HepG2 (cell line): ENCODE data around the gene CYSLTR2. TPM values are rescaled to one million over a fixed set of nuclear protein-coding genes. Genes with fewer than 3 reads are reported as not detected.

Experiments
- ARHGAP35 ChIP-seq: sonication (generic); formaldehyde crosslinking; IDR thresholded peaks from 2 replicates; pipeline ENCODE4 v1.9.0; 2022; ENCODE audit warnings: mild to moderate bottlenecking, inconsistent platforms, moderate library complexity, missing genetic modification reagents, borderline replicate concordance
- ELF3 ChIP-seq: IDR thresholded peaks from 2 replicates; pipeline ENCODE4 v1.6.1; 2016; ENCODE audit warnings: missing genetic modification reagents, missing compliant biosample characterization
- HMGA1 ChIP-seq: sonication (generic); formaldehyde crosslinking; conservative IDR thresholded peaks from 2 replicates; pipeline ENCODE4 v1.4.0; 2020; ENCODE audit warnings: missing genetic modification reagents
- MYNN ChIP-seq: sonication (generic); formaldehyde crosslinking; IDR thresholded peaks from 2 replicates; pipeline ENCODE4 v1.4.0; 2020; ENCODE audit warnings: mild to moderate bottlenecking, low read depth, missing genetic modification reagents
- POLR2AphosphoS5 ChIP-seq: IDR thresholded peaks from 2 replicates; pipeline ENCODE4 v1.6.1; 2012; ENCODE audit warnings: low read depth, low read length
- SAP130 ChIP-seq: IDR thresholded peaks from 2 replicates; pipeline ENCODE4 v1.6.1; 2016; ENCODE audit warnings: low read depth
- SIN3B ChIP-seq: fragments of 150-350 bp; IDR thresholded peaks from 2 replicates; pipeline ENCODE4 v1.6.1; 2014; ENCODE audit warnings: low read length
- SRSF1 ChIP-seq: fragments of 200-400 bp; formaldehyde crosslinking; optimal IDR thresholded peaks from 2 replicates; pipeline ENCODE3; 2017; ENCODE audit warnings: mild to moderate bottlenecking, low read depth, low read length, moderate library complexity
- TBX2 ChIP-seq: sonication (generic); formaldehyde crosslinking; IDR thresholded peaks from 2 replicates; pipeline ENCODE4 v1.5.0; 2020; ENCODE audit warnings: missing genetic modification reagents, mild to moderate bottlenecking, borderline replicate concordance
- TOE1 ChIP-seq: sonication (generic); formaldehyde crosslinking; IDR thresholded peaks from 2 replicates; pipeline ENCODE4 v1.4.0; 2020; ENCODE audit warnings: mild to moderate bottlenecking, missing genetic modification reagents
- ZNF550 ChIP-seq: sonication (generic); formaldehyde crosslinking; IDR thresholded peaks from 2 replicates; pipeline ENCODE4 v1.4.0; 2020; ENCODE audit warnings: mild to moderate bottlenecking, missing genetic modification reagents, borderline replicate concordance
- polyA plus RNA-seq, 8 experiments: library from polyadenylated mRNA; depleted of rRNA in 3 of 8; stranded (reverse) in 7 of 8; unstranded in 1 of 8; fragments of >200 nt; fragmentation: Illumina TruSeq in 4 of 8; extraction: Trizol in 4 of 8; gene quantifications; 2 replicates each; pipeline versions ENCODE4 v1.2.1 to v1.2.3, GENCODE V29; 2011 to 2016; ENCODE audit warnings: low read depth in 4 of 8, missing spikeins in 1 of 8, mixed read lengths in 1 of 8; ENCODE audit not compliant: insufficient read depth in 1 of 8
- total RNA-seq, 5 experiments: library from RNA; depleted of rRNA; stranded (reverse); fragments of >200 nt; fragmentation: Illumina TruSeq; extraction: Trizol; gene quantifications; 2 replicates each; pipeline ENCODE4 v1.2.3, GENCODE V29; 2016; ENCODE audit warnings: low read depth in 1 of 5
- TF ChIP-seq, protein P1 (sequence below): sonication (generic); formaldehyde crosslinking; IDR thresholded peaks from 2 replicates; pipeline ENCODE4 v1.8.0; 2022; ENCODE audit warnings: mild to moderate bottlenecking, missing genetic modification reagents
- TF ChIP-seq, protein P2 (sequence below): sonication (generic); formaldehyde crosslinking; IDR thresholded peaks from 2 replicates; pipeline ENCODE4 v1.4.0; 2020; ENCODE audit warnings: missing genetic modification reagents, borderline replicate concordance
- TF ChIP-seq, protein P3 (sequence below): sonication (generic); formaldehyde crosslinking; IDR thresholded peaks from 2 replicates; pipeline ENCODE4 v1.4.0; 2020; ENCODE audit warnings: mild to moderate bottlenecking, missing genetic modification reagents
- TF ChIP-seq, protein P4 (sequence below): sonication (generic); formaldehyde crosslinking; IDR thresholded peaks from 2 replicates; pipeline ENCODE4 v1.4.0; 2020; ENCODE audit warnings: missing genetic modification reagents

CYSLTR2 gene
- total and polyA plus RNA-seq, 2 of the 13 experiments (the other 11 are each of a cell fraction or from before 2014, with no cell fraction given) = not detected

DNA sequence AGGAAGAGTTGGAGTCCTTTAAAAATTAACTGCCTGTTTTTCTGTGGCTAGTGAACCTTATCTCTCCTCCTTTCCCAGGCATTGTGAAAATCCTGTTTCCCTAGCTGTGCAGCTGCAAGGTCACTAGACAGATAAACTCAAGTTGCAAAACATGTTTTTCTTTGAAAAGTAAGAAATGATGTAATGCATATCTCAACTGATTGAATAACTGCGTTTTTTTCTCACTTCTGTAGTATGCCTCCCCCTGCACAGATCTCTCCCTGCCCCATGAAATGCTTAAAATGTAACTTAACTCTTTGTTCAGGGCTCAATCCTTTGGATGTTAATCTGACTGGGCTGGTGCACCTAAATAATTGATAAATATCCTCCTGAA is 27.7 kb upstream of the CYSLTR2 start (continued):
- TF ChIP-seq, protein P1, sequence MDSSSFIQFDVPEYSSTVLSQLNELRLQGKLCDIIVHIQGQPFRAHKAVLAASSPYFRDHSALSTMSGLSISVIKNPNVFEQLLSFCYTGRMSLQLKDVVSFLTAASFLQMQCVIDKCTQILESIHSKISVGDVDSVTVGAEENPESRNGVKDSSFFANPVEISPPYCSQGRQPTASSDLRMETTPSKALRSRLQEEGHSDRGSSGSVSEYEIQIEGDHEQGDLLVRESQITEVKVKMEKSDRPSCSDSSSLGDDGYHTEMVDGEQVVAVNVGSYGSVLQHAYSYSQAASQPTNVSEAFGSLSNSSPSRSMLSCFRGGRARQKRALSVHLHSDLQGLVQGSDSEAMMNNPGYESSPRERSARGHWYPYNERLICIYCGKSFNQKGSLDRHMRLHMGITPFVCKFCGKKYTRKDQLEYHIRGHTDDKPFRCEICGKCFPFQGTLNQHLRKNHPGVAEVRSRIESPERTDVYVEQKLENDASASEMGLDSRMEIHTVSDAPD (CRISPR knock-in tag) = no peak
- TF ChIP-seq, protein P2, sequence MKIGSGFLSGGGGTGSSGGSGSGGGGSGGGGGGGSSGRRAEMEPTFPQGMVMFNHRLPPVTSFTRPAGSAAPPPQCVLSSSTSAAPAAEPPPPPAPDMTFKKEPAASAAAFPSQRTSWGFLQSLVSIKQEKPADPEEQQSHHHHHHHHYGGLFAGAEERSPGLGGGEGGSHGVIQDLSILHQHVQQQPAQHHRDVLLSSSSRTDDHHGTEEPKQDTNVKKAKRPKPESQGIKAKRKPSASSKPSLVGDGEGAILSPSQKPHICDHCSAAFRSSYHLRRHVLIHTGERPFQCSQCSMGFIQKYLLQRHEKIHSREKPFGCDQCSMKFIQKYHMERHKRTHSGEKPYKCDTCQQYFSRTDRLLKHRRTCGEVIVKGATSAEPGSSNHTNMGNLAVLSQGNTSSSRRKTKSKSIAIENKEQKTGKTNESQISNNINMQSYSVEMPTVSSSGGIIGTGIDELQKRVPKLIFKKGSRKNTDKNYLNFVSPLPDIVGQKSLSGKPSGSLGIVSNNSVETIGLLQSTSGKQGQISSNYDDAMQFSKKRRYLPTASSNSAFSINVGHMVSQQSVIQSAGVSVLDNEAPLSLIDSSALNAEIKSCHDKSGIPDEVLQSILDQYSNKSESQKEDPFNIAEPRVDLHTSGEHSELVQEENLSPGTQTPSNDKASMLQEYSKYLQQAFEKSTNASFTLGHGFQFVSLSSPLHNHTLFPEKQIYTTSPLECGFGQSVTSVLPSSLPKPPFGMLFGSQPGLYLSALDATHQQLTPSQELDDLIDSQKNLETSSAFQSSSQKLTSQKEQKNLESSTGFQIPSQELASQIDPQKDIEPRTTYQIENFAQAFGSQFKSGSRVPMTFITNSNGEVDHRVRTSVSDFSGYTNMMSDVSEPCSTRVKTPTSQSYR (CRISPR knock-in tag) = peak; percentile 34; the same call in 1 of the 2 replicates
- TF ChIP-seq ELF3 (peak; percentile 83), SIN3B (no peak), ZNF550 (CRISPR knock-in tag) (no peak), SRSF1 (no peak), TOE1 (no peak), TBX2 (peak; percentile 91), ARHGAP35 (no peak), MYNN (no peak), SAP130 (peak; percentile 23; the same call in 1 of the 2 replicates), HMGA1 (CRISPR knock-in tag) (no peak), POLR2AphosphoS5 (no peak)
- TF ChIP-seq, protein P3, sequence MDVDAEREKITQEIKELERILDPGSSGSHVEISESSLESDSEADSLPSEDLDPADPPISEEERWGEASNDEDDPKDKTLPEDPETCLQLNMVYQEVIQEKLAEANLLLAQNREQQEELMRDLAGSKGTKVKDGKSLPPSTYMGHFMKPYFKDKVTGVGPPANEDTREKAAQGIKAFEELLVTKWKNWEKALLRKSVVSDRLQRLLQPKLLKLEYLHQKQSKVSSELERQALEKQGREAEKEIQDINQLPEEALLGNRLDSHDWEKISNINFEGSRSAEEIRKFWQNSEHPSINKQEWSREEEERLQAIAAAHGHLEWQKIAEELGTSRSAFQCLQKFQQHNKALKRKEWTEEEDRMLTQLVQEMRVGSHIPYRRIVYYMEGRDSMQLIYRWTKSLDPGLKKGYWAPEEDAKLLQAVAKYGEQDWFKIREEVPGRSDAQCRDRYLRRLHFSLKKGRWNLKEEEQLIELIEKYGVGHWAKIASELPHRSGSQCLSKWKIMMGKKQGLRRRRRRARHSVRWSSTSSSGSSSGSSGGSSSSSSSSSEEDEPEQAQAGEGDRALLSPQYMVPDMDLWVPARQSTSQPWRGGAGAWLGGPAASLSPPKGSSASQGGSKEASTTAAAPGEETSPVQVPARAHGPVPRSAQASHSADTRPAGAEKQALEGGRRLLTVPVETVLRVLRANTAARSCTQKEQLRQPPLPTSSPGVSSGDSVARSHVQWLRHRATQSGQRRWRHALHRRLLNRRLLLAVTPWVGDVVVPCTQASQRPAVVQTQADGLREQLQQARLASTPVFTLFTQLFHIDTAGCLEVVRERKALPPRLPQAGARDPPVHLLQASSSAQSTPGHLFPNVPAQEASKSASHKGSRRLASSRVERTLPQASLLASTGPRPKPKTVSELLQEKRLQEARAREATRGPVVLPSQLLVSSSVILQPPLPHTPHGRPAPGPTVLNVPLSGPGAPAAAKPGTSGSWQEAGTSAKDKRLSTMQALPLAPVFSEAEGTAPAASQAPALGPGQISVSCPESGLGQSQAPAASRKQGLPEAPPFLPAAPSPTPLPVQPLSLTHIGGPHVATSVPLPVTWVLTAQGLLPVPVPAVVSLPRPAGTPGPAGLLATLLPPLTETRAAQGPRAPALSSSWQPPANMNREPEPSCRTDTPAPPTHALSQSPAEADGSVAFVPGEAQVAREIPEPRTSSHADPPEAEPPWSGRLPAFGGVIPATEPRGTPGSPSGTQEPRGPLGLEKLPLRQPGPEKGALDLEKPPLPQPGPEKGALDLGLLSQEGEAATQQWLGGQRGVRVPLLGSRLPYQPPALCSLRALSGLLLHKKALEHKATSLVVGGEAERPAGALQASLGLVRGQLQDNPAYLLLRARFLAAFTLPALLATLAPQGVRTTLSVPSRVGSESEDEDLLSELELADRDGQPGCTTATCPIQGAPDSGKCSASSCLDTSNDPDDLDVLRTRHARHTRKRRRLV (CRISPR knock-in tag) = no peak
- TF ChIP-seq, protein P4, sequence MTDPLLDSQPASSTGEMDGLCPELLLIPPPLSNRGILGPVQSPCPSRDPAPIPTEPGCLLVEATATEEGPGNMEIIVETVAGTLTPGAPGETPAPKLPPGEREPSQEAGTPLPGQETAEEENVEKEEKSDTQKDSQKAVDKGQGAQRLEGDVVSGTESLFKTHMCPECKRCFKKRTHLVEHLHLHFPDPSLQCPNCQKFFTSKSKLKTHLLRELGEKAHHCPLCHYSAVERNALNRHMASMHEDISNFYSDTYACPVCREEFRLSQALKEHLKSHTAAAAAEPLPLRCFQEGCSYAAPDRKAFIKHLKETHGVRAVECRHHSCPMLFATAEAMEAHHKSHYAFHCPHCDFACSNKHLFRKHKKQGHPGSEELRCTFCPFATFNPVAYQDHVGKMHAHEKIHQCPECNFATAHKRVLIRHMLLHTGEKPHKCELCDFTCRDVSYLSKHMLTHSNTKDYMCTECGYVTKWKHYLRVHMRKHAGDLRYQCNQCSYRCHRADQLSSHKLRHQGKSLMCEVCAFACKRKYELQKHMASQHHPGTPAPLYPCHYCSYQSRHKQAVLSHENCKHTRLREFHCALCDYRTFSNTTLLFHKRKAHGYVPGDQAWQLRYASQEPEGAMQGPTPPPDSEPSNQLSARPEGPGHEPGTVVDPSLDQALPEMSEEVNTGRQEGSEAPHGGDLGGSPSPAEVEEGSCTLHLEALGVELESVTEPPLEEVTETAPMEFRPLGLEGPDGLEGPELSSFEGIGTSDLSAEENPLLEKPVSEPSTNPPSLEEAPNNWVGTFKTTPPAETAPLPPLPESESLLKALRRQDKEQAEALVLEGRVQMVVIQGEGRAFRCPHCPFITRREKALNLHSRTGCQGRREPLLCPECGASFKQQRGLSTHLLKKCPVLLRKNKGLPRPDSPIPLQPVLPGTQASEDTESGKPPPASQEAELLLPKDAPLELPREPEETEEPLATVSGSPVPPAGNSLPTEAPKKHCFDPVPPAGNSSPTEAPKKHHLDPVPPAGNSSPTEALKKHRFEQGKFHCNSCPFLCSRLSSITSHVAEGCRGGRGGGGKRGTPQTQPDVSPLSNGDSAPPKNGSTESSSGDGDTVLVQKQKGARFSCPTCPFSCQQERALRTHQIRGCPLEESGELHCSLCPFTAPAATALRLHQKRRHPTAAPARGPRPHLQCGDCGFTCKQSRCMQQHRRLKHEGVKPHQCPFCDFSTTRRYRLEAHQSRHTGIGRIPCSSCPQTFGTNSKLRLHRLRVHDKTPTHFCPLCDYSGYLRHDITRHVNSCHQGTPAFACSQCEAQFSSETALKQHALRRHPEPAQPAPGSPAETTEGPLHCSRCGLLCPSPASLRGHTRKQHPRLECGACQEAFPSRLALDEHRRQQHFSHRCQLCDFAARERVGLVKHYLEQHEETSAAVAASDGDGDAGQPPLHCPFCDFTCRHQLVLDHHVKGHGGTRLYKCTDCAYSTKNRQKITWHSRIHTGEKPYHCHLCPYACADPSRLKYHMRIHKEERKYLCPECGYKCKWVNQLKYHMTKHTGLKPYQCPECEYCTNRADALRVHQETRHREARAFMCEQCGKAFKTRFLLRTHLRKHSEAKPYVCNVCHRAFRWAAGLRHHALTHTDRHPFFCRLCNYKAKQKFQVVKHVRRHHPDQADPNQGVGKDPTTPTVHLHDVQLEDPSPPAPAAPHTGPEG (CRISPR knock-in tag) = no peak
